GM12891 (cell line): Measurements from ENCODE around the gene IL18BP.

ENCODE experiments used
- DNase-seq: peaks from one replicate; pipeline ENCODE4 v3.0.0; 2011; ENCODE audit warnings: low spot score; ENCODE audit not compliant: insufficient read length
- FAIRE-seq: peaks from 2 replicates; lab custom pipeline; 2011; peaks lifted over from hg19 to GRCh38; lab: Jason Lieb, UNC
- PAX5 ChIP-seq: IDR thresholded peaks from 2 replicates; pipeline ENCODE4 v1.6.1; 2011; ENCODE audit warnings: low read length, moderate library complexity, mild to moderate bottlenecking; ENCODE audit not compliant: insufficient read depth, severe bottlenecking
- POLR2A ChIP-seq: IDR thresholded peaks from 2 replicates; pipeline ENCODE4 v1.6.1; 2011; ENCODE audit warnings: low read depth, low read length, control low read depth
- POLR2AphosphoS5 ChIP-seq: IDR thresholded peaks from 2 replicates; pipeline ENCODE4 v1.6.1; 2011; ENCODE audit warnings: low read depth, low read length, control low read depth
- POU2F2 ChIP-seq: IDR thresholded peaks from 2 replicates; pipeline ENCODE4 v1.6.1; 2011; ENCODE audit warnings: low read depth, mild to moderate bottlenecking, control low read depth, low read length, moderate library complexity
- SPI1 ChIP-seq: IDR thresholded peaks from 2 replicates; pipeline ENCODE4 v1.6.1; 2011; ENCODE audit warnings: low read depth, low read length, control low read depth
- TAF1 ChIP-seq: IDR thresholded peaks from 2 replicates; pipeline ENCODE4 v1.6.1; 2011; ENCODE audit warnings: low read depth, low read length, control low read depth

IL18BP gene

GRCh38 chr11:71977090-71977489, 21.6 kb upstream of the IL18BP start:
- FAIRE-seq (peak; percentile 31), DNase-seq (no peak)
- TF ChIP-seq POU2F2 (no peak), SPI1 (no peak), POLR2A (no peak), PAX5 (no peak), POLR2AphosphoS5 (no peak), TAF1 (no peak)

- FAIRE-seq (peak; percentile 88), DNase-seq (no peak)
- TF ChIP-seq POLR2AphosphoS5 (no peak), SPI1 (peak; percentile 25; the same call in 1 of the 2 replicates), TAF1 (no peak)
These were observed 20.8 kb upstream of the IL18BP start for GRCh38 chr11:71977743-71978418.

- DNase-seq: no peak
- TF ChIP-seq SPI1: no peak
- TF ChIP-seq POU2F2: no peak
- no peak for TF ChIP-seq TAF1
- TF ChIP-seq PAX5: no peak
- TF ChIP-seq POLR2AphosphoS5: no peak
- no peak for TF ChIP-seq POLR2A
- FAIRE-seq: peak; percentile 40
These were observed 19.6 kb upstream of the IL18BP start for GRCh38 chr11:71979094-71979493.

DNA sequence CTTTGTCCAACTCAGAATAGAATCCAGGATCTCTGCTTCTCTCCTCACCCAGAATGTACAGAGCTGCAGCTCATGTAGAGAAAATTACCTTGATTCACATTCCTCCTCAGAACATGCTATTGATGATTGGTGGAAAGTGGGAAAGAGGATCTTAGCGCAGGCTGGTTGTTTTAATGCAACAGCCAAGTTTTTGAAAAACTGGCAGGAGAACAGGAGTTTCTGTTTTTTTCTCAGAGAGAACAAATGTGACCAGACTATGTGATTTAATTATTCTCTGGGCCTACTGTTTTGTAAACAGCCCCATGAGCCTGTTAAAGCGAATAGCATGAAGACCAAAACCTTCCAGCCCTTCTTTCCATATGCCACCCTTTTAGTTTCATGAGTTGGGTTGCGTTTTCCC, 19.1 kb upstream of the IL18BP start:
- TF ChIP-seq TAF1 (no peak), POLR2AphosphoS5 (no peak), POLR2A (no peak), PAX5 (no peak), SPI1 (no peak), POU2F2 (no peak)
- FAIRE-seq (no peak), DNase-seq (no peak)

- DNase-seq: no peak
- TF ChIP-seq POU2F2: no peak
- TF ChIP-seq POLR2A: no peak
- TF ChIP-seq TAF1: no peak
- TF ChIP-seq SPI1: no peak
- no peak for TF ChIP-seq PAX5
- no peak for TF ChIP-seq POLR2AphosphoS5
- FAIRE-seq: peak; percentile 71
These were observed 12.6 kb upstream of the IL18BP start for GRCh38 chr11:71986131-71986530.

DNA sequence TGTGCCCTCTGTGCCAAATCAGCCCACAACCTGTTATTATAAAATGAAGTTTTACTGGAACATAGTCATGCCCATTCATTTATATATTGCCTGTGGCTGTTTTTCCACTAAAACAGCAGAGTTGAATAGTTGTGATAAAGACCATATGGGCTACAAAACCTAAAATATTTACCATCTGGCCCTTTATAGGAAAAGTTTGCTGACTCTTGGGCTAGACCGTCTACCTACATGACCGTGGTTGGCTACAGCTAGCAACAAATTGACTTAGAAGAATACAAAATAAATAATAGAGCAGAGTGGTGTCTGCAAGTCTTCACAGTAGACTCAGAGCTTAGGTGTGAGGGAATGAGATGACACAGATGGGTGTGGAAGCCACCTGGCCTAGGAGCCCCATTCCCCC, 11.2 kb upstream of the IL18BP start:
- FAIRE-seq (no peak), DNase-seq (no peak)
- no peak for TF ChIP-seq POU2F2

DNA sequence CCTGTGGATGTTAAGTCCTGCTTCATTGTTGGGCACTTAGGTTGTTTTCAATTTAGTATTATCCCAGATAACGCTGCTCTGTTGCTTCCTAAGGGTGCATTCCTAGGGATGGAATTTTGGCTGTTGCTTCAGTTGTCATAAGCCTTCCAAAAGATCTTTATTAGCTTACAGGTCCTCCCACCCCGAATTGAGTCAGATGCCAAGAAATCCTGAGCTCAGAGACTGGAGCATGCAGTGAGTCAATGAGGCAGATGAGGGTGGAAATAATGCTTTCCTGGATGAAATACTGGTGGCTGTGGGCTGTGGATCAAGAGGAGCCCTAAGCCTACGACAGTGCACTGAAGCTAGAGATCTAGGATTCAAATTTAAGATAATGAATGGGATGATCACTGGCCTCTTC, 10.7 kb upstream of the IL18BP start:
- DNase-seq (no peak), FAIRE-seq (no peak)

DNA sequence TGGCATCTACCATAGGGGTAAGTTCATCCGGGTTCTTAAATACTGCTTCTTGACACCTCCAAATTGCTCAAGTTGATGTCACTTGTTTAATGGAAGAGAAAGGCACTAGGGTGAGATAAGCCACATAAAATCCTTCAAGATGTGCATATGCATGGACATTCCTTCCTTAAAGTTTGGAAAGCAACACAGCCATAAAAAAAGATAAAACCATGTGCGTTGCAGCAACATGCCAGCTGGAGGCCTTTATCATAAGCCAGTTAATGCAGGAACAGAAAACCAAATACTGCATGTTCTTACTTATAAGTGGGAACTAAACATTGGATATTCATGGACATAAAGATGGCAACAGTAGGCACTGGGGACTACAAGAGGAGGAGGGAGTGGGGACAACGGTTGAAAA, 8.0 kb upstream of the IL18BP start:
- TF ChIP-seq PAX5: no peak
- TF ChIP-seq POLR2A: no peak
- no peak for TF ChIP-seq POLR2AphosphoS5
- no peak for TF ChIP-seq POU2F2
- TF ChIP-seq SPI1: no peak
- TF ChIP-seq TAF1: no peak
- DNase-seq: no peak
- no peak for FAIRE-seq

More for the DNA sequence above, 10.7 kb upstream of the IL18BP start:
- TF ChIP-seq SPI1: no peak
- TF ChIP-seq POLR2A: no peak
- TF ChIP-seq PAX5: no peak
- no peak for TF ChIP-seq POU2F2
- TF ChIP-seq TAF1: no peak
- TF ChIP-seq POLR2AphosphoS5: no peak

- DNase-seq (no peak), FAIRE-seq (peak; percentile 73)
- no peak for TF ChIP-seq POU2F2
- no peak for TF ChIP-seq POLR2AphosphoS5
- TF ChIP-seq SPI1: peak; percentile 69
- no peak for TF ChIP-seq PAX5
- no peak for TF ChIP-seq POLR2A
- no peak for TF ChIP-seq TAF1
These were observed 7.2 kb upstream of the IL18BP start for GRCh38 chr11:71991494-71991893.

GRCh38 chr11:71992136-71992730, 6.5 kb upstream of the IL18BP start:
- DNase-seq (no peak), FAIRE-seq (peak; percentile 28)
- no peak for TF ChIP-seq POU2F2
- TF ChIP-seq SPI1: 0 out of 2 replicates have a peak, but pooled peaks have one; percentile 6
